Fibroblast of villous mesenchyme (primary cell): ENCODE data around the gene TRPM5. TPM values are rescaled to one million over a fixed set of nuclear protein-coding genes. Genes with fewer than 3 reads are reported as not detected.

Experiments used
- DNase-seq: peaks from one replicate; pipeline ENCODE4 v3.0.0-alpha.2; 2010; ENCODE audit warnings: low read depth
- H3K4me3 ChIP-seq: 2 replicates; pipeline ENCODE4 v1.5.1; 2011; ENCODE audit warnings: low read depth, mild to moderate bottlenecking, low read length
- total RNA-seq: library from RNA; depleted of rRNA; stranded (reverse); fragments of >200 nt; gene quantifications from 2 replicates; pipeline ENCODE4 v1.2.3, GENCODE V29; 2012
- TF ChIP-seq, protein P1 (sequence below): IDR thresholded peaks from 2 replicates; pipeline ENCODE4 v1.5.1; 2012; ENCODE audit warnings: low read depth, mild to moderate bottlenecking, low read length; ENCODE audit not compliant: insufficient read depth

TRPM5 gene
- total RNA-seq, 1 donor = not detected

DNA sequence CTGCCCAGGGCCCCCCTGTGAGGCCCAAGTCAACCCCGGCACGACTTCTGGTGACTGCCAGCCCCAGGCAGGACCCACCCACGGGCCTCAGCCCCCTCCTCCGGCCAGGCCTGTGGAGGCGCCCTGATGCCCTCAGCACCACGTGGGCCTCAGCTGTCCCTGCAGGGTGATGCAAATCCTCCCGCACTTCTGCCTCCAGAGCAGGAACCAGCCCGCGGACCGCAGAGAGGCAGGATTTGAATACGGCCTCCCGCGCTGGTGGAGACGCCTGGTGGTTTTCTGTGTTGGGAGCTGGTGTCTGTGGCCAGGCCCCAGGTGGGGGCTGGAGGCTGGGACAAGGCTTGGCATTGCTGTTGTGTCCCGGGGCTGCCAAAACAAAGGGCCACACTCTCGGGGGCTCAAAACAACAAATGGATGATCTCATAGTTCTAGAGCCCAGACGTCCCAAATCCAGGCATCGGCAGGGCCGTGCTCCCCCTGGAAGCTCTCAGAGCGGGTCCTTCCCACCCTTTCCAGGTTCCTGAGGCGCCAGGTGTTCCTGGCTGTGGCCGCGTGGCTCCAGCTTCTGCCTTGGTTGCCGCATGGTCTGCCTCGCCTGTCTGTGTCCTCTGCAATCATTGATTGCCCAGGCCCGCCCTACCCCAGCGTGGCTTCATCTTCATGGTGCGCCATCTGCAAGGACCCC, 19.4 kb downstream of the TRPM5 start:
- no peak overlapping the region for H3K4me3 ChIP-seq
- no peak for DNase-seq
- TF ChIP-seq, protein P1, sequence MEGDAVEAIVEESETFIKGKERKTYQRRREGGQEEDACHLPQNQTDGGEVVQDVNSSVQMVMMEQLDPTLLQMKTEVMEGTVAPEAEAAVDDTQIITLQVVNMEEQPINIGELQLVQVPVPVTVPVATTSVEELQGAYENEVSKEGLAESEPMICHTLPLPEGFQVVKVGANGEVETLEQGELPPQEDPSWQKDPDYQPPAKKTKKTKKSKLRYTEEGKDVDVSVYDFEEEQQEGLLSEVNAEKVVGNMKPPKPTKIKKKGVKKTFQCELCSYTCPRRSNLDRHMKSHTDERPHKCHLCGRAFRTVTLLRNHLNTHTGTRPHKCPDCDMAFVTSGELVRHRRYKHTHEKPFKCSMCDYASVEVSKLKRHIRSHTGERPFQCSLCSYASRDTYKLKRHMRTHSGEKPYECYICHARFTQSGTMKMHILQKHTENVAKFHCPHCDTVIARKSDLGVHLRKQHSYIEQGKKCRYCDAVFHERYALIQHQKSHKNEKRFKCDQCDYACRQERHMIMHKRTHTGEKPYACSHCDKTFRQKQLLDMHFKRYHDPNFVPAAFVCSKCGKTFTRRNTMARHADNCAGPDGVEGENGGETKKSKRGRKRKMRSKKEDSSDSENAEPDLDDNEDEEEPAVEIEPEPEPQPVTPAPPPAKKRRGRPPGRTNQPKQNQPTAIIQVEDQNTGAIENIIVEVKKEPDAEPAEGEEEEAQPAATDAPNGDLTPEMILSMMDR = no peak

DNA sequence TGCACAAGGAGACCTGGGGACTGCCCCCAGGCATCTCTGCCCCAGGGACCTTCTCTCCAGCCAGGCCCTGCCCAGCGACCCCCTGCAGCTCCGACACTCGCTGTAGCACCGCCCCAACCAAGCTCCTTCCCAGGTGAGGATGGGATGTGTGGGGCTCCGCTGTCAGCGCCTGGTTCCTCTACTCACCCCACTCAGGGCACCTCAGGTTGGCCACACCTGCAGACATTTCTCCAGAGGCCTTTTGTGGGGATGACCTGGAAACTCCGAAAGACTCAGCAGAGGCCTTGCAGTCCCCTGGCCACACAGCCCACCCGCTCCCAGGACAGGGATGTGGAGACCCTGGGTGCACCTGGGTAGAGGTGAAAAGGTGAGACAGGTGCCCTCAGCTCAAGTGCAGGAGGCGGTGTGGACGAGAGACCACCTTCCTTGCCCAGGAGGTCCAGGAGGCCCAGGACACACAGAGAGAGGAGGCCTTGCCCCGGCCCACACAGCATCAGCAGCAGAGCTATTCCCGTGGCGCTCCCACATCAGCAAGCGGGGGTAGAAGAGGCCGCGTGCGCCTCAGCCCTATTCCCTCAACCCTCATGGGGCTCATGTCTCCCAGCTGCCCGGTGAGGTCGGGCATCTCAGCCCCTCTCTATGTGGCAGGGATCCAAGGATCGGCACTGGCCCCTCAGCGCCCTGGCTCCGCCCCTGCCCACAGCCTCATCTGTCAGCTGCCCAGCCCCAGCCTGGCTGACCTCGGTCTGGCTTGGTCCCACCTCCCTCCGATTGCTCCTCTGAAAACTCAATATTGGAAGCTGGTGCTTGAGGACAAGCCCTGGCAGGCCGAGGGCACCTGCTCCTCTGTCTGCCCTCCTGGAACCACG, 20.9 kb downstream of the TRPM5 start:
- no peak overlapping the region for H3K4me3 ChIP-seq
- no peak for DNase-seq
- TF ChIP-seq, protein P1 = no peak

DNA sequence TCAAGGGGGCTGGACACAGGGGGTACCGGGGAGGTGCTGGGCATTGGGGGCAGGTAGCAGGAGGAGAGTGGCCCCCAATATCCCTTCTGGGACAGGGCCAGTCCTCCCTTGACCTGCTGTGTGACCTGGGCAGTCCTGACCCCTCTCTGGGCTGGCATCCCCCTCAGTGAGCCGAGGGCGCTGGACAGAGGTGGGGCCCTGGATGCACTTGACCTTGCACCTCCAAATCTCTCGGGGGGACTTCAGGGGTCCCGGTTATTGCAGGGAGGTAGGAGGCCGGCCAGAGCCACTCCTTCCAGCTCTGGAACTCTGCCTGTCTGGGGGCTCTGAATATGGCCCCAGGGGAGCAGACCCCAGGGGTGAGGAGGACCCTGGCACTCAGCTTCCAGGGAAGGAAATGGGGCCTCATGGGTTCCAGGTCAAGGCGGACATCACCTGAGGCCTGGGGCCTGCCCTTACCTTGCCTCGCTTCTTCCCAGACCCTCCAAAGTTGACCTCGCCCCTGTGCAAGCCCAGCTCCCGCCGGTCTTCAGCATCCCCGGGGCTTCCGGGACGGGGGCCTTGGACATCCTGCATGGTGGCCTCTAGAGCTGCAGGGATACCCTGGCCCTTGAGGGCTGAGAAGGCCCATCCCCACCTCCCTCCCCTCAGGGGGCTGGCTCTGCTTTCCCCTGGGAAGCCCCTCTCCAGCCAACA, 21.7 kb downstream of the TRPM5 start:
- DNase-seq = no peak
- no peak overlapping the region for H3K4me3 ChIP-seq
- TF ChIP-seq, protein P1 = no peak

DNA sequence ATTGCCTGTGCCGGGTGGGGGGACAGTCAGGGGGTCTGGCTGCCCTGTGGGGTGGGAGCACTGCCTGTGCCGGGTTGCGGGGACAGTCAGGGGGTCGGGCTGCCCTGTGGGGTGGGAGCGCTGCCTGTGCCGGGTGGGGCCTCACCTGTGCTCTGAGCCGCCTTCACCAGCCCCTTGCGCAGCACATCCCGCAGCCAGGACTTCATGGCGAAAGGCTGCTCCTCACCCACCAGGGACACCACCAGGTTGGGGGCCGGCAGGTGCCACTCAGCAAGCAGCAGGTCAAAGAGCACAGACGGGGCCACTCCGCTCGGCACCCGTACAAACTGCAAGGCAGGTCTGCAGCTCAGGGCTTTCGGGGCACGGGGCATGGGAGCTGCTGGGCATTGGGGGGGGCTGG, 22.3 kb downstream of the TRPM5 start:
- no peak for DNase-seq
- TF ChIP-seq, protein P1 = no peak
- no peak overlapping the region for H3K4me3 ChIP-seq

GRCh38 chr11:2421226-2421994, 22.9 kb downstream of the TRPM5 start:
- H3K4me3 ChIP-seq = no peak overlapping the region
- TF ChIP-seq, protein P1 = no peak
- no peak for DNase-seq
